Measurements from ENCODE around the gene NR5A1.

NR5A1 gene

DNA sequence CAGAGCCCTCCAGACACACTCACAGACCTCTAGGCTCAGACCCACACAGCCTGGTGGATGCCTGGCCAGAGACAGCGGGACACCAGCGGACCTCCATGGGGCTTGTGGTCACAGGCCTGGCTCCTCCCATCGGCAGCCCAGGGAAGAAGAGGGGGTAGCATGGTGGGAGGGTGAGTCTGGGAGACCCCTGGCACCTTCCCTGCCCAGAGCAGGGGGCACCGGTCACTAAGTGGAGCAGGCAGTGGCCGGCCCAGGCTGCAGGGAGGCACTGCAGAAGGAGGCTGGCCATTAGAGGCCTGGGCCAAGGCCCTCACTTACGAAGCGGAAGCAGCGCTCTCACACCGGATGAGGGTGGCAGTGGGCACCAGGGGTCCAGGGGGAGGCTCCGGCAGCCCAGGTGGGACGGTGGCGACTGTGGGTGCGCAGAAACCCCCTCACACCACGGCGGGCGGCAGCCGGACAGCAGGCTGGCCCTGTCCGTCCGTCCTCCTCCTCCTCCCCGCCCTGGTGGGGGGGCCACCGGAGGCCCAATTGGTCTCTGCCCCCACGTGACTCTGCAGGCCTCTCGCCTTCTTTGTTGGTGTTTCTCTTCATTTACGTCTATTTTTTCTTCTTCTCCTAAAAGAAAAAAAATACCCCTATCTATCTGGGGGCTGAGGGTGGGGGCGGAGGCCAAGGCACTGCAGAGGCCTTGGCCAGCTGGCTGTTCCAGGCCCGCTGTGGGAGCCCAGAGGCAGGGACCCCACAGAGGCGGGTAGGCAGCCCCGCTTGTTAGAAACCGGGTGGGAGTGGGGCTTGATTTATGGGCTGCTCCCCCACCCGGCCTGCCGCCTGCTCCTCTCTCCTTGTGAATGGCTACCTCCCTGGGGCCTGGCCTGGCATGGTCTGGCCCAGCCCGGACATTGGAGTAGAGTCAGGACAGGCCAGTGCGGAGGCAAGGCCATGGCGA lies at the start of gene NR5A1:
Gene NR5A1, minus strand, starts transcription at position 469 of the 949 bp plus-strand sequence. CDS start 4,004 bp downstream, outside the sequence.
- DNase-seq: no peak

DNA sequence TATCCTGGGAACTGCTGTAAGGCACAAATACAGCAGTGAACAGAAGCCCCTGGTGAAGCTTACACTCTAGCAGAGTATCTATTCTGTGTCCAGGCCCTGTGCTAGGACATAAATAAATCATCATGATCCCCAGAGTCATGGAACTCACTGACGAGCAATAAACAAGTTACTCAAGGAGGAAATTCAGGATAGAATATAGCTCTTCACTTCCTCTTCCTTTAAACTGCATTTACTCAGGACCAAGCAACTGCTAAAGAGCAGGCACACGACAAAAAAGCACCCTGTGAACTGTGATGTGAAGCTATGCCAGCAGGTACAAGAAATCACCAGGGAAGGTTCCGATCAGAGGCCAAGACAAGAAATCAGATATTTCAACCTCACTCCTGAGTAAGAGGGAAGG lies 47.8 kb upstream of the NR5A1 start:
- DNase-seq: no peak

DNA sequence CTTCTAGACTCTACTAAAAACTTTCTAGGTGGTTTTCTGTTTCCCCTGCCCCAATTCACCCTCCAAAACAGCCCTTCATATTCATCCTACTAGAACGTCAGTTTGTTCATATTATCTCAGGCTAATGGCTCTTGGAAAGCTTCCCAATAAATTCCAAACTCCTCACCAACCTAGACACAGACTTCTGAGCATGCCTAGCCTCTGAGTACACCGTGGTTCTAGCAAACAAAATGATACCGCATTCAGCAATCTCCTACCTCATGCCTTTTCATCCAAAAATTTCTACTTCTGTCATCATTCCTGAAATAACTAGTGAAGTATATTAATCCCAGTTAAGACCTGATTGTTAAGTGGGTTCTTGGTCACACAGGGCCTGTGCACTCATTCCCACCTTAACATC lies 46.5 kb upstream of the NR5A1 start:
- DNase-seq: no peak

GRCh38 chr9:124552273-124552605 lies 45.0 kb upstream of the NR5A1 start:
- no peak for DNase-seq

GRCh38 chr9:124551472-124552272 lies 44.5 kb upstream of the NR5A1 start:
- peak; percentile 29 to 58 for DNase-seq

DNA sequence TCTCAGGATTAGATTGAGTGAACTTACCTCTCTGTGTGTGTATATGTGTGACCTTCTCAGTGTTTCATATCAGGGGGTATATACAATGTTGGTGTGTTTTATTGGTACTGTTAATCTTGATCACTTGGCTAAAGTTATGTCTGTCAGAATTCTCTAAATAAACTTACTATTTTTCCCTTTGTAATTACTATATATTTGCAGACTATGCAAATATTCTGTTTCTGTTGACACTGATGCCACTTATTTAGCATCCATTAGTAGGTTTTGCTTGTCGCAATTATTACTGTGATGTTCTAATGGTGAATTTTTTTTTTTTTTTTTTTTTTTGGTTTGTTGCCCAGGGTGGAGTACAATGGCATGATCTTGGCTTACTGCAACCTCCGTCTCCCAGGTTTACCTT lies 42.9 kb upstream of the NR5A1 start:
- DNase-seq: no peak

GRCh38 chr9:124549016-124549415 lies 41.8 kb upstream of the NR5A1 start:
- DNase-seq: no peak

DNA sequence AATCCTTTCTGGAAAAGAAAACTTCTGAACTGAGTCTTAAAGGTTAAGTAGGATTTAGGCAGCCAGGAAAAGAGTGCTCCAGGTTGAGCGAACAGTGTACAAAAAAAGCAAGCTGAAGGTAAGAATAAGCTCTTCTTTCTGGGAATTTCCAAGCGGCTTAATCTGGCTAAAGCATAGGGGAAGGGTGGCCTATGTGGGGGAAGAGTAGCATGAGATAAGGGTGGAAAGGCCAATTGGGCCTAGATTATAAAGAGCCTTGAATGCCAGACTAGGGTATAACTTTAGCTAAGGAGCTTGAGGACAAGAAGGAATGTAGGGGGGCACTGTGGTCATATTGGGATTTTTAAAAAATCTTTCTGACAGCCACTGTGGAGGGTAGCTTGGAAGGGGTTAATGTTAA lies 37.3 kb upstream of the NR5A1 start:
- DNase-seq: no peak

GRCh38 chr9:124541824-124542223 lies 34.6 kb upstream of the NR5A1 start:
- no peak for DNase-seq

- DNase-seq: no peak
Measured at GRCh38 chr9:124537926-124538325, 30.7 kb upstream of the NR5A1 start.

DNA sequence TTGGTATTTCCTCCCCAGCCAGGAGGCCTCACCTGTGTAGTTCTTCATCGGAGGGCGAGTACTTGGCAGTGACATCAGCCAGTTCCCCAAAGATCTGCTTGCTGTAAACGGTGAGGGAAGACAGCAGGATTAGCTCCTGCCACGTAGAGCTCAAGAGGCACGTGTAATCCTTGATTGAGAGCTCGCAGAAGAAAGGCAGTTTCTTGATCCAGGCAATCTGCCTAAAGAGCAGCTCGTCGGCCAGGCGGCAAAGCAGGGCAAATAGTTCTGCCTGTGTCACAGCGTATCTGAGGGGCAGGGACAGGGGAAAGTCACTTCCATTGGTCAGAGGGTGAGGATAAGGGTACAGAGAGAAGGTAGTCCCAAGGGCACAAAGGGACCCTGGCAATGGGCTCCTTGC lies 28.6 kb upstream of the NR5A1 start:
- no peak for DNase-seq

GRCh38 chr9:124532897-124533296 lies 25.7 kb upstream of the NR5A1 start:
- DNase-seq: no peak

DNA sequence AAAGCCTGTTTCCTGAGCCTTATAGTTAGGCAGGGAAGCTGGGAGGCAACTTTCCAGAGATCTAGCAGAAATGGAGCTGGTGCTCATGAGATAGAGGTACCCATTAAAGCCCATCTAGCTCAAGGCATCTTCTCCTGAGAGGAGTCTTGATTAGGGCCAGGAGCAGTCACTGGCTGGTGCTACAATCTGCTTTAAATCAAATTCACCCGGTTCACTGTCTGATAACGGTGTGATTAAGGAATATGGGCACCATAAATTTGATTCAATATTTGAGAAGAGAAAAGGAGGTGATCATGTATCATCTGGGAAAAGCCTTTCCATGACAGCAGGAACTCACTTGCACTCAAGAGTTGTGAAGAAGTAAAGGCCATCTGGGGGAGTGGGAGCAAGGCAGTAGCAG lies 23.9 kb upstream of the NR5A1 start:
- DNase-seq: no peak

DNA sequence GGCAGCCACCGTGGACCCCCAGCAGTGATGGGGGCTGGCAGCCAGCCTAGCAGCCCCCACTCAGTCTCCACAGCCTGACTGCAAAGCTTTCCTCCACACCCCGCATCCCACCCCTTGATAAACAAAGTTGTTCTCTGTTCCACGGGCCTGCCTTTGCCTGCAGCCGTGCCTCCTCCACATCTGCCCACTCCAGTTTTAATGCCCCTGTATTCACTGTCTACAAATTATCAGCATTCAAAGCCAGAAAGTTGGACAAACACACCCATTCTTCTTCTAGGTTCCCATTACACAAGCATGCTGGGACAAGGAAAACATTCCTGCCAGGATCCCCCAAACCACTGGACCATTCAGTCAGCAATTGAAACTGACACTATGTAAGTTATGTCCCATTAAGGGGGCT lies 23.0 kb upstream of the NR5A1 start:
- DNase-seq: no peak

GRCh38 chr9:124527781-124528180 lies 20.6 kb upstream of the NR5A1 start:
- DNase-seq: no peak

DNA sequence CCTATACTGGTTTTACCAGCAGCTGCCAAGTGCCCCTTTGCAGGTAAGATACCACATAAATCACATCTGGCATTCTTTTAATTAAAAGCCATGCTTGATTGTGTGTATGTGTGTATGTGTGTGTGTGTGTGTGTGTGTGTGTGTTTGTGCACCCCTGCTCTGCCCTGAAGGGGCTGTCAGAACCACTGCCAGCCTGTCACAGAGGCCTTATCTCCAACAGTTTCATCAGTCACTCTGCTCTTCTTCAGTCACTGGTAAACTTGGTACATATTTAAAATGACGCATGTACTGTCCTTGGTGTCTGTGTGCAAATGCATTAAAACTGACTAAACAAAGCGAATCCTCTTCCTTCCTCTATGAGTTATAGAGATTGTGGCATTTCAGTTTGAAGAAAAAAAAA lies 19.0 kb upstream of the NR5A1 start:
- DNase-seq: no peak

DNA sequence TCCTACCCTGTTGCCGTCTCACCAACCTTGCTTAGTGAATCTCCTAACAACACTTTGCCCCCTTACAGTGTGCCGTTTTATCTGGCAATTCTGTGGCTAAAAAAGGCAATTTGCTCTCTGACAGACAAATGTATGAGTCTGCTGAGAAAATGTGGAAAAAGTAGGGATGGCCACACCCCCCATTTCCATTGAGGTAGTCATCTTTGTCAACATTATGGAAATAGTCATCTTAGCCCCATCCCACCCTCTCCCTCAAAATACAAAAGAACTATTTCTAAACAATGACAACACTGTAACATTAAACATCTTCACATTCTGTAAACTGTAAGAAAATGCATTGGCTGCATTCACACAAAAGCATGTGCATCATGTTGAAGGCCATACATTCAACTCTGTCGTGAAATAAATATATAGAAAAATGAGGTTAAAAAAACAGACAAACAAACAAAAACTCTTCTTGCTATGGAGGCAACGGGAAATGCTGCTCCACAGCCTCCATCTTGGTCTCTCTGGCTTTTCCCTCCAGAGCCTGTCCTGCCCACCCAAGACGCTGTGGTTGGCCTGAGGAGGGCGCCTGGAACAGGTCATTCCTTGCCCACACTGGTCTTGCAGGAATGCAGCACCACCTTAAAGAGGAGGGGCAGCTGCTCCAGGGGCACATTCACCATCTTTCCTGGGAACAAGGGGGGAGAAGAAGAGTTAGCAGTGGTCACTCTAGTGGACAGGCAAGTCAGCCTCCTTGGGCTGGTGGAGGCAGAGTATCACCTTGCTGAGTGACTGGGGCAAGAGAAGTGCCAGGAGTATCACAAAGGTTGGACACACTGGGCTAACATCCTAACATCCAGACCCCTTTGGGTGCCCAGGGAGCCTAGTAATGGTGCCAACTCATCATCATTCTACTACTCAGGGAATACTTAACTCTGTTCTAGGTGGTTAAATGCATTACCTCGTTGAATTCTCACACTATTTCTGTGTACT lies 15.2 kb upstream of the NR5A1 start:
- DNase-seq: no peak

DNA sequence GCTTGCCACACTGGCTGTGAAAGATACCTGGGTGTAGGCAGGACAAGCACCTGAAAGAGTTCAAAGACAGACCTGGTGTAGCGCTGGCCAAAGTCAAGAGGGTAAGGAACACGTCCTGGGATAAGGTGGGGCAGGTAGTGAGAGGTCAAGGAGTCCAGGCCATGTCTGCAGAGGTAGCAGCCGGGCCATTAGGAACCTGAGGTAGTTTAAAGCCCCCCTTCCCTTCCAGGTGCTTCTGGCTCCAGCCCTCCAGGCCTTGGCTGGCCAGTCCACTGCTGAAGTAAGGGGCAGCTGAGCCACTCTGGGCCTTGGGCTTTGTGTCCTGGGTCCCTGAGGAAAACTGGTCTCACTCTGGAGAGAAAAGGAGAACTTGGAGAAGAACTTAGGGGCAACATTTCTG lies 13.9 kb upstream of the NR5A1 start:
- no peak for DNase-seq

DNA sequence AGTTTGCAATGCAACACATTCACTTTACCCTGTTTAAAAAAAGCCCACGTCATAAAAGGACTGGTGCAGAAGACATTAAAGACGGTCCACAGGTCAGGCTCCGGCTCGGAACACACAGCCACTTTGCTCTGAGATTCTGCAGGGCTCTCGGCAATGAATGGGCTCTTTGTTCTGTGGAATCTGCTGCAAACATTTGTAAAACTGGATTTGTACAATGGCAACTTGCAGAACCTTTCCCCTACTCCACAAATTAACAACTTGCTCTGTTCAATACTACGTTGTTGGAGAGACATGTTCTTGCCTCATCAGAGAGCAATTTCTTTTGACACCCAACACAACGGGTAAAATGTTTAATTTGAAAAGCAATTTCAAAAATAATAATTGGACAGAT lies 13.0 kb upstream of the NR5A1 start:
- DNase-seq: peak in 1 of 2 donors; percentile 69

DNA sequence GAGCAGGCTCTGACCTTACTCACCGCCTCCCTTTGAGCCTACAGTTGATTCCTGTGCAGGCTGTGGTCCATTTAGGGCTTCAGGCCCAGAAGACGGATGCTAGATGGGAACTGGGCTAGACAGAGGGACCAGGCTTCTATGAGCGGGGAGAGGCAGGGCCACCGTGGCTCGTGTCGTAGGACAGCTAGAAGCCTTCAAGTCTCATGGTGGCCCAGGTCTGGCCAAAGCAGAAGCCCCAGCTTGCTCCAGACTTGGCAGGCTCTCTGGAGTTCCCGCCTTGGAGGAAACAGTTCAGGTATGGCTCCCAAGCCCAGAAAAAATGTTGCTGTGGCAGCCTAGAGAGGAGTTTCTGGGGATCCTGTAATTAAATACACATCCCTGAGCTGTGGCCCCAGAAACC lies 10.9 kb upstream of the NR5A1 start:
- no peak for DNase-seq

GRCh38 chr9:124517600-124517999 lies 10.4 kb upstream of the NR5A1 start:
- no peak for DNase-seq

- no peak for DNase-seq
Measured at GRCh38 chr9:124514874-124515273, 7.7 kb upstream of the NR5A1 start.

GRCh38 chr9:124514125-124514524 lies 6.9 kb upstream of the NR5A1 start:
- no peak for DNase-seq
